Kidney (tissue), 22 donors: Measurements from ENCODE around the gene HS3ST3B1. TPM values are rescaled to one million over a fixed set of nuclear protein-coding genes. Genes with fewer than 3 reads are reported as not detected.
A peak's percentile ranks its signal among the peaks of the same experiment; 100 is the strongest.

Source experiments
- DNase-seq, 5 donors: peaks; one replicate each; pipeline ENCODE4 v3.0.0-alpha.2; 2013 to 2020
- FAIRE-seq: peaks from 2 replicates; lab custom pipeline; 2012; peaks lifted over from hg19 to GRCh38; lab: Jason Lieb, UNC
- H3K27ac ChIP-seq, 2 donors: one replicate each; pipeline ENCODE4 v1.7.0; 2013; ENCODE audit warnings: low read depth in 2 of 2, low read length in 2 of 2, inconsistent platforms in 1 of 2
- H3K27me3 ChIP-seq: one replicate; pipeline ENCODE4 v1.7.1; 2013; ENCODE audit warnings: low read length, inconsistent platforms; ENCODE audit not compliant: control insufficient read depth, insufficient read depth
- H3K36me3 ChIP-seq, 3 donors: one replicate each; pipeline versions ENCODE4 v1.7.0 to v1.7.1; 2013; ENCODE audit warnings: low read length in 3 of 3, control low read depth in 1 of 3, inconsistent platforms in 1 of 3; ENCODE audit not compliant: insufficient read depth in 3 of 3, control insufficient read depth in 2 of 3
- H3K4me1 ChIP-seq, 3 donors: one replicate each; pipeline versions ENCODE4 v1.7.0 to v1.7.1; 2013; ENCODE audit warnings: low read length in 3 of 3, inconsistent platforms in 1 of 3, low read depth in 1 of 3; ENCODE audit not compliant: control insufficient read depth in 2 of 3, insufficient read depth in 2 of 3
- H3K4me3 ChIP-seq, 3 donors: one replicate each; pipeline versions ENCODE4 v1.7.0 to v1.8.1; 2013; ENCODE audit warnings: low read length in 3 of 3, control low read depth in 1 of 3, inconsistent platforms in 1 of 3
- H3K9ac ChIP-seq, 3 donors: one replicate each; pipeline versions ENCODE4 v1.7.0 to v1.7.1; 2013; ENCODE audit warnings: low read length in 3 of 3, control low read depth in 1 of 3, inconsistent platforms in 1 of 3
- H3K9me3 ChIP-seq, 3 donors: one replicate each; pipeline versions ENCODE4 v1.7.0 to v1.7.1; 2013; ENCODE audit warnings: low read length in 3 of 3, control low read depth in 1 of 3, inconsistent platforms in 1 of 3; ENCODE audit not compliant: control insufficient read depth in 2 of 3, insufficient read depth in 1 of 3
- CTCF ChIP-seq: IDR thresholded peaks from 3 replicates; pipeline ENCODE4 v1.5.1; 2012; ENCODE audit warnings: mild to moderate bottlenecking, moderate library complexity, borderline replicate concordance; ENCODE audit not compliant: insufficient read depth; ENCODE audit errors: extremely low read depth
- intact Hi-C: fragments of 100-400 bp; cut with DNase I; formaldehyde crosslinking; loops from one replicate; pipeline ENCODE4 v1.11.1; 2022
- long read RNA-seq, 10 donors: library from polyadenylated mRNA in 1 of 10; unstranded in 1 of 10; transcript quantifications; one replicate each; pipeline ENCODE4 v2.0.0 and lab custom pipeline, GENCODE V29; 2021 to 2026
- polyA plus RNA-seq: library from polyadenylated mRNA; stranded (reverse); fragments of 350-450 nt; fragmentation: Illumina TruSeq; extraction: RNeasy Lipid Tissue Mini Kit (QIAGEN cat#74804); gene quantifications from one replicate; pipeline ENCODE4 v1.2.3, GENCODE V29; 2014; ENCODE audit warnings: low read depth, low replicate concordance; ENCODE audit not compliant: insufficient read depth
- total RNA-seq: library from RNA; stranded (reverse); fragmentation: NEBNext Ultra II Directional; extraction: Animal tissue kit (Norgen Biotek cat#: 25700); gene quantifications from one replicate; pipeline ENCODE4 v1.2.1, GENCODE V29; 2021
- donor health status: control.
- donor health status: control.
- donor health status: control.
- donor health status: control.
- donor health status: control.
- donor health status: DM: yes; HTN: yes; CAD: no.
- donor health status: Normal renal cell carcinoma (clear cell type).

Gene HS3ST3B1
- total RNA-seq (5.3 TPM), polyA plus RNA-seq (4.8 TPM)
- long read RNA-seq, donor 1, full-length matches to known transcripts = 5 of 5 reads
- long read RNA-seq, donor 1, partial matches to known transcripts = 0 of 5 reads
- long read RNA-seq, donor 1, other reads (novel, unspliced or antisense) = 0 of 5 reads
- long read RNA-seq, donor 2, full-length matches to known transcripts = 13 of 13 reads
- long read RNA-seq, donor 2, partial matches to known transcripts = 0 of 13 reads
- long read RNA-seq, donor 2, other reads (novel, unspliced or antisense) = 0 of 13 reads
- long read RNA-seq, donor 3, full-length matches to known transcripts = 10 of 15 reads
- long read RNA-seq, donor 3, partial matches to known transcripts = 5 of 15 reads
- long read RNA-seq, donor 3, other reads (novel, unspliced or antisense) = 0 of 15 reads
- long read RNA-seq, donor 4, full-length matches to known transcripts = 4 of 4 reads
- long read RNA-seq, donor 4, partial matches to known transcripts = 0 of 4 reads
- long read RNA-seq, donor 4, other reads (novel, unspliced or antisense) = 0 of 4 reads
- long read RNA-seq, donor 5, full-length matches to known transcripts = 1 of 1 reads
- long read RNA-seq, donor 5, partial matches to known transcripts = 0 of 1 reads
- long read RNA-seq, donor 5, other reads (novel, unspliced or antisense) = 0 of 1 reads
- long read RNA-seq, donor 6, full-length matches to known transcripts = 1 of 1 reads
- long read RNA-seq, donor 6, partial matches to known transcripts = 0 of 1 reads
- long read RNA-seq, donor 6, other reads (novel, unspliced or antisense) = 0 of 1 reads
- long read RNA-seq, donor 7, partial matches to known transcripts = 0 of 4 reads
- long read RNA-seq, donor 7, other reads (novel, unspliced or antisense) = 2 of 4 reads
- long read RNA-seq, donor 8, full-length matches to known transcripts = 12 of 12 reads
- long read RNA-seq, donor 8, partial matches to known transcripts = 0 of 12 reads
- long read RNA-seq, donor 8, other reads (novel, unspliced or antisense) = 0 of 12 reads
- long read RNA-seq, donor 9, full-length matches to known transcripts = 7 of 18 reads
- long read RNA-seq, donor 9, partial matches to known transcripts = 11 of 18 reads
- long read RNA-seq, donor 9, other reads (novel, unspliced or antisense) = 0 of 18 reads
- long read RNA-seq, donor 10, full-length matches to known transcripts = 6 of 6 reads
- long read RNA-seq, donor 10, partial matches to known transcripts = 0 of 6 reads
- long read RNA-seq, donor 10, other reads (novel, unspliced or antisense) = 0 of 6 reads

- H3K27ac ChIP-seq = peak within 1 kb of the TSS; percentile 54 to 66
- peaks cover 27% of the 10 kb centered on the region for H3K27me3 ChIP-seq
These were observed at the start of gene HS3ST3B1 for GRCh38 chr17:14300575-14301278. TSS of gene HS3ST3B1 (plus strand) at chr17:14301081. CDS start at chr17:14301519, 438 bp downstream.

DNA sequence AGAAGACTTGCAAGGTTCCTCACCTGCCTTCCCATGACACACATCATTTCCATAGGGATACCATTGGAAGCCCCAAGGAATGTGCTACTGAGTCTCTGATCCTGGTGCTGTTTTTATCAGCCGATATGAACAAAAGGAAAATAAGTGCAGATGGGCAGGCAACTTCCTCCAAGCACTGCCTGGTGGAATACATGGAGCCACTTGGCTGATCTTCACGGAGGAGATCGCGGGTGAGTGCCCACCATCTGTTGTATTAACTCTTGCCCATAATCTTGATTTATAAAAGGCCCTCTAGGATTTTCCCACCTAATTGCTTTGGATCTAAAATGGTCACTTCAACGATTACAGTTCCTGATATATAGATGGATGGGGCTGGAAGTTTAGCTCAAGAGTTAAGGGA lies 39.5 kb upstream of the HS3ST3B1 start:
- Histone ChIP-seq H3K4me3 (no peak overlapping the region), H3K36me3 (no peaks in the 10 kb centered on the region), H3K4me1 (no peaks in the 10 kb centered on the region), H3K27me3 (no peaks in the 10 kb centered on the region), H3K27ac (no peak overlapping the region), H3K9me3 (no peaks in the 10 kb centered on the region), H3K9ac (no peak overlapping the region)
- FAIRE-seq (no peak), DNase-seq (no peak)
- intact Hi-C loops = no loop called here
- no peak for TF ChIP-seq CTCF

More at GRCh38 chr17:14300575-14301278, at the start of gene HS3ST3B1:
- intact Hi-C loops = no loop called here
- H3K4me3 ChIP-seq = peak within 1 kb of the TSS; percentile 64 to 83 (median 78)
- DNase-seq (peak; percentile 99 to 100 (median 100)), FAIRE-seq (peak; percentile 93)
- H3K9me3 ChIP-seq = no peaks in the 10 kb centered on the region
- TF ChIP-seq CTCF = no peak
- H3K9ac ChIP-seq = peak within 1 kb of the TSS; percentile 62 to 80 (median 74)
- no peaks in the 10 kb centered on the region for H3K36me3 ChIP-seq
- H3K4me1 ChIP-seq = peaks cover 0 to 10% (median 0%) of the 10 kb centered on the region in 3 donors

DNA sequence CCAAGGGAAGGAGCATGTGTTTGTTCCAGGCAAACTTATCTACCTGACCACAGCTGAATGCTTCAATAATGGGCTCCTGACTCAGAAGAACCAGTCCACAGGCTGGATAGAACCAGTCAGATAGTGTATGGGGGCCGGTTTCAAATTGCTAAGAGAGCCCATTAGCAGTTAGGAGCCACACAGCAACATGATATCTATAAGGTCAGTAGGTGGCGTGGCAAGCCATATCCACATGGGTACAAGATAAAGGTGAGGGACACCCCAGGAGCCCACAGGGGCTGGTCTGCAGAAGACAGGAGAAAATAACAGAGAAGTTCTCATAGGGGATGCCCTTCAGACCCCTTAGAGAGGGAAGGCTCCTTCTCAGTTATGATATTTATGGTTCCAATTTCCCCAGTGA lies 32.6 kb upstream of the HS3ST3B1 start:
- Histone ChIP-seq H3K27ac (no peak overlapping the region), H3K27me3 (no peaks in the 10 kb centered on the region), H3K36me3 (no peaks in the 10 kb centered on the region), H3K9ac (no peak overlapping the region), H3K9me3 (no peaks in the 10 kb centered on the region), H3K4me3 (no peak overlapping the region), H3K4me1 (no peaks in the 10 kb centered on the region)
- no peak for TF ChIP-seq CTCF
- FAIRE-seq (no peak), DNase-seq (no peak)
- intact Hi-C loops = no loop called here
